Kidney capillary endothelial cell (primary cell): ENCODE measurements around the gene ULK2.
"Not testable (repeated sequence)": the region's sequence is repeated elsewhere in the genome, so short reads cannot be mapped to it uniquely, and the experiment has no call there.

ENCODE experiments used
- DNase-seq: peaks from one replicate; pipeline ENCODE4 v3.0.0-alpha.2; 2018; ENCODE audit warnings: low spot score

Gene ULK2

GRCh38 chr17:19867329-19868078, at the start of gene ULK2:
TSS of gene ULK2 (minus strand) at chr17:19867936. CDS start at chr17:19867417, 519 bp downstream.
- DNase-seq: peak; percentile 47

GRCh38 chr17:19915245-19915978, 47.7 kb upstream of the ULK2 start:
- no peak for DNase-seq

GRCh38 chr17:19911033-19911432, 43.3 kb upstream of the ULK2 start:
- no peak for DNase-seq

GRCh38 chr17:19909139-19909538, 41.4 kb upstream of the ULK2 start:
- DNase-seq: no peak

GRCh38 chr17:19905502-19905901, 37.8 kb upstream of the ULK2 start:
- DNase-seq: no peak

GRCh38 chr17:19904924-19905323, 37.2 kb upstream of the ULK2 start:
- no peak for DNase-seq

GRCh38 chr17:19904412-19904811, 36.7 kb upstream of the ULK2 start:
- no peak for DNase-seq

GRCh38 chr17:19900809-19901208, 33.1 kb upstream of the ULK2 start:
- no peak for DNase-seq

GRCh38 chr17:19897903-19898302, 30.2 kb upstream of the ULK2 start:
- DNase-seq: no peak

GRCh38 chr17:19897090-19897837, 29.5 kb upstream of the ULK2 start:
- no peak for DNase-seq

GRCh38 chr17:19896679-19897078, 28.9 kb upstream of the ULK2 start:
- no peak for DNase-seq

- DNase-seq: not testable (repeated sequence)
Measured at GRCh38 chr17:19890554-19890953, 22.8 kb upstream of the ULK2 start.

- not testable (repeated sequence) for DNase-seq
Measured at GRCh38 chr17:19890001-19890400, 22.3 kb upstream of the ULK2 start.

GRCh38 chr17:19886116-19886515, 18.4 kb upstream of the ULK2 start:
- DNase-seq: no peak

- no peak for DNase-seq
Measured at GRCh38 chr17:19883537-19884215, 15.9 kb upstream of the ULK2 start.

GRCh38 chr17:19880393-19880792, 12.7 kb upstream of the ULK2 start:
- DNase-seq: no peak

- no peak for DNase-seq
Measured at GRCh38 chr17:19877364-19877945, 9.7 kb upstream of the ULK2 start.

GRCh38 chr17:19876529-19877161, 8.9 kb upstream of the ULK2 start:
- DNase-seq: no peak

- DNase-seq: no peak
Measured at GRCh38 chr17:19874256-19874655, 6.5 kb upstream of the ULK2 start.

- no peak for DNase-seq
Measured at GRCh38 chr17:19873346-19873745, 5.6 kb upstream of the ULK2 start.

- no peak for DNase-seq
Measured at GRCh38 chr17:19868079-19868395, 301 bp upstream of the ULK2 start.

GRCh38 chr17:19867079-19867328, 732 bp downstream of the ULK2 start:
- peak; percentile 14 for DNase-seq
